Measurements from ENCODE around the gene TAF11L14. TPM values are rescaled to one million over a fixed set of nuclear protein-coding genes. Genes with fewer than 3 reads are reported as not detected.

TAF11L14 gene
- total and polyA plus RNA-seq, 2 of the 4 experiments (the other 2 are of a cell fraction) = not detected

DNA sequence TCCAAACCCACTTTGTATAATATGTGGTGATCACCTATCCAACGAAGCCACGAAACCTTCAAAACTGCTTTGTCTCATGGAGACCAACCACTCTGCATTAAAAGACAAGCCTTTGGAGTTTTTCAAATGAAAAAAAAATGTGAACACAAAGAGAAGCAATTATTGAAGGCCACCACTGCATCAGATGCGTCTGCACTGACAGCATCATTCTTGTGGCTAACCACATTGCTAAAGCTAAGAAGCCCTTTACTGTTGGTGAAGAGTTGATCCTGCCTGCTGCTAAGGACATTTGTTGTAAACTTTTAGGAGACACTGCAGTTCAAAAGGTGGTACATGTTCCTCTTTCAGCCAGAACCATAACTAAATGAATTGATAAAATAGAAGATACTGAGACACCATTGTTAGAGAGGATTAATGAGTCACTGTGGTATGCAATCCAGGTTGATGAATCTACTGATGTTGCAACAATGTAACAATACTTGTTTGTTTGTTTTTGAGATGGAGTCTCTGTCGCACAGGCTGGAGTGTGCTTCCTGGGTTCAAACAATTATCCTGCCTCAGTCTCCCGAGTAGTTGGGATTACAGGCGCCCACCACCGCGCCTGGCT lies 45.4 kb downstream of the TAF11L14 start:
- H2AK9ac ChIP-seq (replicated peaks; ENCODE audit: low read depth, low read length, poor library complexity) = no peak overlapping the region
- no peak overlapping the region for H3K27ac ChIP-seq (ENCODE audit: insufficient read depth, low read length)
- 100% methylated on average over 1 of the region's 8 CpGs; no CpG with 5 or more reads in 1 of the 2 experiments for WGBS, 2 experiments (ENCODE audit: extremely low coverage in 2 of 2, insufficient read length in 1 of 2)
- no peak overlapping the region for H2AFZ ChIP-seq (replicated peaks; ENCODE audit: low read length, poor library complexity)
- TF ChIP-seq, protein P1, sequence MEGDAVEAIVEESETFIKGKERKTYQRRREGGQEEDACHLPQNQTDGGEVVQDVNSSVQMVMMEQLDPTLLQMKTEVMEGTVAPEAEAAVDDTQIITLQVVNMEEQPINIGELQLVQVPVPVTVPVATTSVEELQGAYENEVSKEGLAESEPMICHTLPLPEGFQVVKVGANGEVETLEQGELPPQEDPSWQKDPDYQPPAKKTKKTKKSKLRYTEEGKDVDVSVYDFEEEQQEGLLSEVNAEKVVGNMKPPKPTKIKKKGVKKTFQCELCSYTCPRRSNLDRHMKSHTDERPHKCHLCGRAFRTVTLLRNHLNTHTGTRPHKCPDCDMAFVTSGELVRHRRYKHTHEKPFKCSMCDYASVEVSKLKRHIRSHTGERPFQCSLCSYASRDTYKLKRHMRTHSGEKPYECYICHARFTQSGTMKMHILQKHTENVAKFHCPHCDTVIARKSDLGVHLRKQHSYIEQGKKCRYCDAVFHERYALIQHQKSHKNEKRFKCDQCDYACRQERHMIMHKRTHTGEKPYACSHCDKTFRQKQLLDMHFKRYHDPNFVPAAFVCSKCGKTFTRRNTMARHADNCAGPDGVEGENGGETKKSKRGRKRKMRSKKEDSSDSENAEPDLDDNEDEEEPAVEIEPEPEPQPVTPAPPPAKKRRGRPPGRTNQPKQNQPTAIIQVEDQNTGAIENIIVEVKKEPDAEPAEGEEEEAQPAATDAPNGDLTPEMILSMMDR (conservative IDR thresholded peaks at IDR 0.05; ENCODE audit: low read depth, low read length) = no peak
- TF ChIP-seq, protein P2, sequence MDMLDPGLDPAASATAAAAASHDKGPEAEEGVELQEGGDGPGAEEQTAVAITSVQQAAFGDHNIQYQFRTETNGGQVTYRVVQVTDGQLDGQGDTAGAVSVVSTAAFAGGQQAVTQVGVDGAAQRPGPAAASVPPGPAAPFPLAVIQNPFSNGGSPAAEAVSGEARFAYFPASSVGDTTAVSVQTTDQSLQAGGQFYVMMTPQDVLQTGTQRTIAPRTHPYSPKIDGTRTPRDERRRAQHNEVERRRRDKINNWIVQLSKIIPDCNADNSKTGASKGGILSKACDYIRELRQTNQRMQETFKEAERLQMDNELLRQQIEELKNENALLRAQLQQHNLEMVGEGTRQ (IDR thresholded peaks at IDR 0.05; ENCODE audit: low read depth, low read length) = no peak
- TF ChIP-seq RAD21 (IDR thresholded peaks at IDR 0.05; ENCODE audit: low read length) = no peak
- TF ChIP-seq CEBPB (IDR thresholded peaks at IDR 0.05; ENCODE audit: low read depth, low read length) = peak; percentile 33; the same call in 1 of the 2 replicates
- no peak for TF ChIP-seq CHD1 (IDR thresholded peaks at IDR 0.05; ENCODE audit: low read depth, low read length)
- TF ChIP-seq POLR2A (IDR thresholded peaks at IDR 0.05; ENCODE audit: low read depth, low read length) = no peak
- TF ChIP-seq FOS (IDR thresholded peaks at IDR 0.05; ENCODE audit: low read depth, low read length) = no peak
- H3K36me3 ChIP-seq (ENCODE audit: control insufficient read depth, insufficient read depth, low read length) = no peaks in the 10 kb centered on the region
- H3K9me1 ChIP-seq (ENCODE audit: insufficient read depth, low read length) = no peaks in the 10 kb centered on the region
- intact Hi-C loops (cut with micrococcal nuclease) (no loop called here), dilution Hi-C loops (cut with HindIII; ENCODE audit: low sequenced_read_pairs, unreplicated experiment) (no loop called here), in situ Hi-C loops (cut with MboI; ENCODE audit: low sequenced_read_pairs) (no loop called here)
- no peak overlapping the region for H3K23ac ChIP-seq (ENCODE audit: low read depth, low read length)
- no peak overlapping the region for H2BK5ac ChIP-seq (ENCODE audit: low read depth, low read length, poor library complexity, severe bottlenecking)
- BruUV-seq (replicated peaks) = no TSS peak
- no peaks in the 10 kb centered on the region for H3K4me1 ChIP-seq (ENCODE audit: control insufficient read depth, insufficient read depth, low read length)
- DNase-seq = no peak
- H3K79me1 ChIP-seq (ENCODE audit: low read depth in 1 of 2, low read length in 2 of 2) = no peaks in the 10 kb centered on the region
- H2BK120ac ChIP-seq (ENCODE audit: low read depth, low read length) = no peak overlapping the region
- no peaks in the 10 kb centered on the region for H3K9me3 ChIP-seq (ENCODE audit: control insufficient read depth, insufficient read depth, low read length)
- H3K18ac ChIP-seq (ENCODE audit: low read depth, low read length) = no peak overlapping the region
- H4K20me1 ChIP-seq (ENCODE audit: insufficient read depth, low read length) = no peaks in the 10 kb centered on the region
- H2AK5ac ChIP-seq (ENCODE audit: low read depth, low read length) = no peak overlapping the region
- no peak overlapping the region for H2BK20ac ChIP-seq (ENCODE audit: low read depth, low read length)
- H4K5ac ChIP-seq (ENCODE audit: low read depth, low read length) = no peak overlapping the region
- POLR2A ChIA-PET (ENCODE audit: unreplicated experiment) = no interaction called here
- no peak overlapping the region for H3K4me3 ChIP-seq (ENCODE audit: insufficient read depth, low read depth, low read length)
- H3K4ac ChIP-seq (ENCODE audit: low read depth, low read length) = no peak overlapping the region
- CTCF ChIA-PET = no interaction called here
- H4K91ac ChIP-seq (ENCODE audit: insufficient read depth, low read depth, low read length) = no peak overlapping the region
- H4K8ac ChIP-seq (ENCODE audit: low read depth in 2 of 2, low read length in 2 of 2) = no peak overlapping the region
- no peaks in the 10 kb centered on the region for H3K27me3 ChIP-seq (ENCODE audit: control insufficient read depth, insufficient read depth, low read length)
- no peak overlapping the region for H3K9ac ChIP-seq (ENCODE audit: low read depth, low read length)
- no peak for ATAC-seq (ENCODE audit: low read depth)
- no peak overlapping the region for H2BK15ac ChIP-seq (ENCODE audit: low read depth, low read length)
- no peak overlapping the region for H3K14ac ChIP-seq (replicated peaks; ENCODE audit: low read depth, low read length)
- H3K4me2 ChIP-seq (ENCODE audit: low read depth, low read length) = no peak overlapping the region
- no peak overlapping the region for H3K56ac ChIP-seq (ENCODE audit: extremely low read depth, insufficient read depth, low read length)
